Breast epithelium (tissue), 4 donors: ENCODE data around the gene KIF1A. TPM values are rescaled to one million over a fixed set of nuclear protein-coding genes. Genes with fewer than 3 reads are reported as not detected.

ENCODE experiments used
- DNase-seq, 2 donors: peaks; one replicate each; pipeline ENCODE4 v3.0.0-alpha.2; 2019; ENCODE audit warnings: low spot score in 2 of 2
- H3K27ac ChIP-seq, 2 donors: fragments of 200-600 bp; sonication (generic) in 1 of 2; one replicate each; pipeline ENCODE4 v1.5.1; 2016 to 2019; ENCODE audit warnings: mild to moderate bottlenecking in 1 of 2
- H3K27me3 ChIP-seq, 2 donors: fragments of 200-600 bp; sonication (generic) in 1 of 2; one replicate each; pipeline versions ENCODE4 v1.5.1 to v1.6.0; 2017 to 2019; ENCODE audit warnings: control low read depth in 1 of 2, mild to moderate bottlenecking in 1 of 2
- H3K36me3 ChIP-seq: fragments of 200-600 bp; one replicate; pipeline ENCODE4 v1.5.1; 2019
- H3K4me1 ChIP-seq, 2 donors: fragments of 200-600 bp; sonication (generic); one replicate each; pipeline ENCODE4 v1.5.1; 2016 to 2019; ENCODE audit warnings: control low read depth in 1 of 2
- H3K4me3 ChIP-seq, 3 donors: fragments of 200-600 bp; sonication (generic); 1 replicate in 2 of 3; 2 replicates in 1 of 3; pipeline ENCODE4 v1.5.1; 2016 to 2019; ENCODE audit warnings: mild to moderate bottlenecking in 3 of 3, moderate library complexity in 2 of 3
- H3K9me3 ChIP-seq, 2 donors: fragments of 200-600 bp; sonication (generic) in 1 of 2; one replicate each; pipeline ENCODE4 v1.5.1; 2016 to 2019; ENCODE audit warnings: control low read depth in 1 of 2
- POLR2A ChIP-seq: fragments of 450-650 bp; IDR thresholded peaks from one replicate; pipeline ENCODE4 v1.6.1; 2016; ENCODE audit warnings: antibody characterized with exemption, mild to moderate bottlenecking, moderate library complexity
- POLR2AphosphoS5 ChIP-seq, 3 donors: sonication (generic); formaldehyde crosslinking; IDR thresholded peaks; one replicate each; pipeline ENCODE4 v1.6.1; 2017; ENCODE audit warnings: antibody characterized with exemption in 3 of 3
- intact Hi-C: fragments of 100-400 bp; cut with DNase I; formaldehyde crosslinking; loops from one replicate; pipeline ENCODE4 v1.15.1; 2023; ENCODE audit warnings: low total_unique reads
- total RNA-seq, 3 donors: library from RNA; depleted of rRNA; stranded (reverse); fragments of >200 nt; gene quantifications; one replicate each; pipeline ENCODE4 v1.1.0, GENCODE V29; 2016
- TF ChIP-seq, protein P1 (sequence below), 3 donors: fragments of 450-650 bp; IDR thresholded peaks; one replicate each; pipeline ENCODE4 v1.5.1; 2016 to 2017; ENCODE audit warnings: antibody characterized with exemption in 3 of 3, mild to moderate bottlenecking in 3 of 3, moderate library complexity in 3 of 3

The KIF1A gene
- total RNA-seq, 3 donors from 2014 or later, result under 0.01 to 0.29 TPM; not detected in 1

DNA sequence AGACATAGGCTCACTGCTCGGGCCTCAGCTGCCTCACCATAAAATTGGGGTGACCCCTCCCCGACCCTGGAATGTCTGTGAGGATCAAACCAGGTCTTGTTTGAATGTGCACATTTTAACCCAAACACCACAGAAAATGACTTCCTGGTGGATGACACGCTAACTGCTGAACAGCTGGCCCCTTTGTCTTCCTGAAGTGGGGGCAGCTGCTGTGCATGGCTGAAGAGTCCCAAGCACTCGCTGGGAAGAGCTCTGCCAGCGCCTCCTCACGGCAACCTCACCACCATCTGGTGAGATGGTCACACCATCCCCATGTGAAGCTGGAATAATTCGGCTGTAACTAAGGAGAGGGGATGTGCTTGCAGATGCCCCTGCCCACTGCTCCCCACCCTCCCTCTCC lies 94.3 kb downstream of the KIF1A start:
- no peaks in the 10 kb centered on the region for H3K4me1 ChIP-seq
- no peaks in the 10 kb centered on the region for H3K36me3 ChIP-seq
- intact Hi-C loops, result no loop called here
- TF ChIP-seq, protein P1, sequence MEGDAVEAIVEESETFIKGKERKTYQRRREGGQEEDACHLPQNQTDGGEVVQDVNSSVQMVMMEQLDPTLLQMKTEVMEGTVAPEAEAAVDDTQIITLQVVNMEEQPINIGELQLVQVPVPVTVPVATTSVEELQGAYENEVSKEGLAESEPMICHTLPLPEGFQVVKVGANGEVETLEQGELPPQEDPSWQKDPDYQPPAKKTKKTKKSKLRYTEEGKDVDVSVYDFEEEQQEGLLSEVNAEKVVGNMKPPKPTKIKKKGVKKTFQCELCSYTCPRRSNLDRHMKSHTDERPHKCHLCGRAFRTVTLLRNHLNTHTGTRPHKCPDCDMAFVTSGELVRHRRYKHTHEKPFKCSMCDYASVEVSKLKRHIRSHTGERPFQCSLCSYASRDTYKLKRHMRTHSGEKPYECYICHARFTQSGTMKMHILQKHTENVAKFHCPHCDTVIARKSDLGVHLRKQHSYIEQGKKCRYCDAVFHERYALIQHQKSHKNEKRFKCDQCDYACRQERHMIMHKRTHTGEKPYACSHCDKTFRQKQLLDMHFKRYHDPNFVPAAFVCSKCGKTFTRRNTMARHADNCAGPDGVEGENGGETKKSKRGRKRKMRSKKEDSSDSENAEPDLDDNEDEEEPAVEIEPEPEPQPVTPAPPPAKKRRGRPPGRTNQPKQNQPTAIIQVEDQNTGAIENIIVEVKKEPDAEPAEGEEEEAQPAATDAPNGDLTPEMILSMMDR (IDR thresholded peaks at IDR 0.05), result no peak
- TF ChIP-seq POLR2AphosphoS5 (IDR thresholded peaks at IDR 0.05) (no peak), POLR2A (no peak)
- no peaks in the 10 kb centered on the region for H3K9me3 ChIP-seq
- H3K4me3 ChIP-seq, result no peak overlapping the region
- H3K27me3 ChIP-seq, result peaks cover 0 to 14% of the 10 kb centered on the region in 2 donors
- H3K27ac ChIP-seq, result no peak overlapping the region
- DNase-seq, result no peak

DNA sequence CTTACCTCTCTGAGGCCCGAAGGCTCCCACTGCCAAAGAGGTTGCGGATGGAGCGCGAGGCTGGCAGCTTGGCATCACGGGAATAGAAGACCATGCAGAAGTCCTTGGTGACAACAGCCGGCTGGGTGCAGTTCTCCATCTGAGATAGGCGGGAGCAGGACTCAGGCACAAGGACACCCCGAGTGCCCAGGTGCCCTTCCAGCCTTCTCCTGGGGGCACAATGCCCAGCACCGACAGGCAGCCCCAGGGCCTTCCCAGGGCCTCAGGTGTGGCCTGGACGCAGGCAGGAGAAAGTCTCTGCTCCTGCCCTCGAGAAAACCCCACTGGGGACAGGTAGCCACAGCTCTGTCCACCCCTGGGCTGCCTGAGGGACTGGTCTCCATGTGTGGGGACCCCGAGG lies 94.8 kb downstream of the KIF1A start:
- TF ChIP-seq, protein P1 (IDR thresholded peaks at IDR 0.05), result no peak
- TF ChIP-seq POLR2A (no peak), POLR2AphosphoS5 (IDR thresholded peaks at IDR 0.05) (no peak)
- intact Hi-C loops, result no loop called here
- DNase-seq, result no peak

DNA sequence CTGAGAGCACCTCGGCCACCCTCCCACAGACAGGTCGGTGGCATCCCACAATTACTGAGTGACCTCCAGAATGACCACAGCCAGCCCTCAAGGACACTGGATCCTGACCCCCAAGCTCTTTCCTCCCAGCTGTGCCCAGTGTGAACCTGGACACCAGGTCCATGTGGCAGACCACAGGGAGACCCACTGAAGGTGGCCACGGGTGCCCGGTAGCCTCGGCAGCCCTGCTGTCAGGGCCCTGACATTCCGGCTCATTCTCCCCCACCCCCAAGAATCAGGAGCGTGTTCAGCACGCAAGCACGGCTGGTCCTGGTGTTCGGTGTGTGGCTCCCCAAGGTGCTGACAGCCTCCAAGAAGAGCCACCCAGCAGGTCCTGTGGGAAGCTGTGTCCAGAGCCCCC lies 95.6 kb downstream of the KIF1A start:
- Histone ChIP-seq H3K36me3 (no peaks in the 10 kb centered on the region), H3K4me3 (no peak overlapping the region), H3K9me3 (no peaks in the 10 kb centered on the region), H3K27me3 (peaks cover 0 to 1% of the 10 kb centered on the region in 2 donors), H3K27ac (no peak overlapping the region), H3K4me1 (no peaks in the 10 kb centered on the region)
- TF ChIP-seq, protein P1 (IDR thresholded peaks at IDR 0.05), result no peak
- no peak for TF ChIP-seq POLR2AphosphoS5 (IDR thresholded peaks at IDR 0.05)
- TF ChIP-seq POLR2A, result no peak
- intact Hi-C loops, result no loop called here
- no peak for DNase-seq

More for the DNA sequence above, 94.8 kb downstream of the KIF1A start:
- Histone ChIP-seq H3K36me3 (no peaks in the 10 kb centered on the region), H3K4me1 (no peaks in the 10 kb centered on the region), H3K27me3 (peaks cover 0 to 9% of the 10 kb centered on the region in 2 donors), H3K27ac (no peak overlapping the region), H3K9me3 (no peaks in the 10 kb centered on the region), H3K4me3 (no peak overlapping the region)

DNA sequence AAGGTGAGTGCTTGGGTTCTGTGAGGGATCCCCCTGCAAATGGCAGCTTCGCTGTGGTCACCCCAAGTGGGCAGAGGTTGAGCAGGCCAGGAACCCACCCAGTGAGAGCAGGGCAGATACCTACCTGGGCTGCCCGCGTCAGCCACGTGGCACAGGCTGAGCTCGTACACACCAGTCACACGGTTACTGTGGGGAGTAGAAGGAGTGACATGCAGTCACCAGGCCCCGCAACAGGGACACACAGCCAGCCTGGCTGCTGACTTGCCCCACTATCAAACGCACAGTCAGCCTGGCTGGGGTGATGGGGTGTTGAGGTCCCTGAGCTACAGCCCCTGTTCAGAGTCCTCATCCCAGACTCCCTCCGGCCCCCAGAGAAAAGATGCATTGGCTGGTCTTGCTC lies 96.2 kb downstream of the KIF1A start:
- Histone ChIP-seq H3K27me3 (no peaks in the 10 kb centered on the region), H3K4me3 (no peak overlapping the region), H3K36me3 (no peaks in the 10 kb centered on the region), H3K4me1 (no peaks in the 10 kb centered on the region), H3K9me3 (no peaks in the 10 kb centered on the region), H3K27ac (no peak overlapping the region)
- no peak for DNase-seq
- no peak for TF ChIP-seq POLR2A
- TF ChIP-seq POLR2AphosphoS5 (IDR thresholded peaks at IDR 0.05), result no peak
- TF ChIP-seq, protein P1 (IDR thresholded peaks at IDR 0.05), result no peak
- intact Hi-C loops, result no loop called here

DNA sequence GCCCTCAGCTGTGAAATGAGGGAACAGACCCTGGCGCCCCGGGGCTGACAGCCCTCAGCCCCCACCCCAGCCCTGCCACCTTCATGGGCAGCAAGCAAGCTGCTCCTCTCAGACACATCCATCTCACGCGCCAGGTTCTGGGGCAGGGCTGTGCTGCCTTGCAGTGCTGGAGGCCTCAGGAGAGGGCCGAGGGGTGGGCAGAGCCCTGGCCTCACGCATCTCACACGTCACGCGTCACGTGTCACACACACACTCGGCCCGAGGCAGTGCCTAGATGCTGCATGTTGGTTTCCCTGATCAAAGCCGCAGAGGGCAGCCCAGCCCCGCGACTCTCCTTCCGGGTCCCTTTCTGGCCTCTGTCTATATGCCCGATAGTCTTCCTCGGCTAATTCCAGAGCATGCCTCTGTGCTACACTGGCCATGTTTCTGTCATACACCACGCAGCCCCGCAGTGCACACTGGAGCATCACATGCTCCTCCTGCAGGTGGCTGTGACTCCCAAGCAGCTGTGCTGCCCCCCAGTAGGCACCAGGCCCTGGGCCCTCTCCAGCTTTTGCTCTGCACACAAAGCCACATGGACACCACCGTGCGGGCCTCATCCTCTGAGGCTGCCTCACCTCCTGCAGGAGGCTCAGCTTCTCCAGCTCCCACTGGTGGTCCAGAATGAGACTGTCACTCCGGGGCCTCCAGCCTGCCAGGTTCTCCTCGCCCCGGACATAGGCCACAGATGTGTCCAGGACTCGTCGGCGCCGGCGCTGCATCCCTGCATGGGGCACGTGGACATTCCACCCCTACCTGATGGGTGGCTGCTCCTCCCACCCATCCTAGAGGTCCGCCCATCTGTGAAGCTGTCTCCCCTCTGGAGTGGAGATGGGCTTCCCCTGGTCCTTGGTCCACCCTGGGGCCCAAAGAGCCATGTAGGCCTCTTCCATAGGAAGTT lies 97.0 kb downstream of the KIF1A start:
- TF ChIP-seq POLR2AphosphoS5 (IDR thresholded peaks at IDR 0.05) (no peak), POLR2A (no peak)
- TF ChIP-seq, protein P1 (IDR thresholded peaks at IDR 0.05), result no peak
- intact Hi-C loops, result no loop called here

More for the DNA sequence above, 97.0 kb downstream of the KIF1A start:
- no peak for DNase-seq
- Histone ChIP-seq H3K9me3 (no peaks in the 10 kb centered on the region), H3K4me3 (no peak overlapping the region), H3K27ac (no peak overlapping the region), H3K27me3 (no peaks in the 10 kb centered on the region), H3K36me3 (no peaks in the 10 kb centered on the region), H3K4me1 (no peaks in the 10 kb centered on the region)
